ENCODE data around the gene POLR1D. TPM values are rescaled to one million over a fixed set of nuclear protein-coding genes. Genes with fewer than 3 reads are reported as not detected.

The POLR1D gene
- polyA plus RNA-seq, 1 donor = 125 TPM

DNA sequence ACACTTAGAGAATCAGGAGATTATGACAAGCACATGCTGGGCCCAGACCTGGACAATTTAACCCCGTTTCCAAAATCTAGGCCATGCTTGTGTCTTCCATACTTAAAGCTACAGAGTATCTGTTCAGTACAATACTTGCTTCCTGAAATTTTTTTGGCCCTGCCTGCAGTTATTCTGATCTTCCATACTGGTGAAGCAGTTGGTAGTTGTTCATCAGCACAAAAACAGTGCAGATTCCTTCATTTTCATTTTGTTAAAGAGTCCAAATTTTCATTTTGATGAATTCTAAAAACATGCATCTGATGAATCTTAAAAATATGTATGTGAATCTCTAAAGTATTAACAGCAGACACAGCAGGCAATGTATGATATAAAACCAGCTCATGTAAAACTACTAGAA, 49.2 kb downstream of the POLR1D start:
- no peak for DNase-seq

DNA sequence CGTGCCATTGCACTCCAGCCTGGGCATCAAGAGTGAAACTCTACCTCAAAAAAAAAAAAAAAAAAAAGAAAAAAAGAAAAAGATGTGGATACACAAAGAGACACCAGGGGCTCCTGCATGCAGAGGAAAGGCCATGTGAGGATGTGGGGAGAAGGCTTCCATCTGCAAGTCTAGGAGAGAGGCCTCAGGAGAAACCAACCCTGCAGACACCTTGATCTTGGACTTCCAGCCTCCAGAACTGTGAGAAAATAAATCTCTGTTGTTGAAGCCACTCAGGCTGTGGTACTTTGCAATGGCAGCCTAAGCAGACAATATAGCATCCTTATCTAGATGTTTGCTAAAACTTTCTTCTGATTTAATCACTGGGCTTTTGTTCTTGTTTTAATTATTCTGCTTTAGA, 50.3 kb downstream of the POLR1D start:
- DNase-seq = no peak

Other genes starting within 250 kb of the POLR1D start
- 96.5 TPM for gene GTF3A, start 197.3 kb upstream of the POLR1D start, polyA plus RNA-seq (ENCODE audit: insufficient read length)
- 91.3 TPM for gene MTIF3, start 171.3 kb upstream of the POLR1D start, polyA plus RNA-seq (ENCODE audit: insufficient read length)
- gene LNX2, start 1.4 kb upstream of the POLR1D start, polyA plus RNA-seq (ENCODE audit: insufficient read length) = 13.4 TPM
- gene GSX1, start 170.6 kb downstream of the POLR1D start, polyA plus RNA-seq (ENCODE audit: insufficient read length) = not detected

Data from left kidney (tissue), 2 donors.